Measurements from ENCODE around the gene FGFBP1. TPM values are rescaled to one million over a fixed set of nuclear protein-coding genes. Genes with fewer than 3 reads are reported as not detected.

The FGFBP1 gene
- 1.1 and 1.3 TPM in 2 replicates for polyA plus RNA-seq (2011; rRNA removed)
- polyA plus RNA-seq (2012; cell fraction: cytosol; rRNA removed): 1.3 TPM in 2 replicates
- 0.99 and 1.1 TPM in 2 replicates for polyA plus RNA-seq (2012; cell fraction: nucleus; rRNA removed)
- 3.0 to 4.1 TPM (median 4.0 TPM) in 3 replicates for polyA plus RNA-seq (2017; fragmentation: RNase III; extraction: RNeasy Plus Mini Kit Qiagen cat#74134 plus additional on column Dnase treatment)
- 0.29 and 0.49 TPM in 2 replicates for polyA minus RNA-seq (2011; rRNA and poly(A)+ RNA removed)

DNA sequence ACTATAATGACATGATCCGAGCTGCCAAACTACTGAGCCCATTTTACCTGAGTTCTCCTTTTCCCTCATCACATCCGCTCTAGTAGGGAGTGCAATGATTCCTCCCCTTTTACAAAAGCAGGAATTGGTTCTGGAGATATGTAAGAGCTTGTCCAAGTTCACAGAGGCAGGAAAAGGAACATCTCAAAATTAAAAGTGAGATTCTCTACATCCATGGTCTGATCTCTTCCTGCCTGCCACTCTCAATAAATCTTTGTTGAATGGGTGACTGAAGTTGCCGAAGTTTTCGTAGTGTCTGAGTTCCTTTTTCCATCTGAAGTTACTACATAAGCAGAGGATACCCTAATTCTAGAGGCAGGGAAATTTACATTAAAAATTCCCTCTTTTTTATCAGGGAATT is at the start of gene FGFBP1:
Gene FGFBP1 (minus strand): TSS at position 101 of the 400 bp plus-strand sequence. CDS start 2,108 bp downstream, outside the sequence.
- no peak for ATAC-seq
- Histone ChIP-seq H3K4me1 (peaks cover 7% of the 10 kb centered on the region), H3K27ac (peak within 1 kb of the TSS in 1 of 2 experiments; percentile 72; a peak in 3 of 6 replicates), H3K9me3 (no peaks in the 10 kb centered on the region), H3K4me3 (no peak within 1 kb of the TSS), H3K4me2 (peak within 1 kb of the TSS; percentile 56)
- no peak for FAIRE-seq
- TF ChIP-seq TFCP2L1 (CRISPR knock-in tag; IDR thresholded peaks at IDR 0.05) (no peak), HEYL (CRISPR knock-in tag; IDR thresholded peaks at IDR 0.05) (no peak), HOXB5 (CRISPR knock-in tag; IDR thresholded peaks at IDR 0.05) (no peak), HOXA7 (CRISPR knock-in tag; IDR thresholded peaks at IDR 0.05) (no peak), JUNB (IDR thresholded peaks at IDR 0.05) (no peak), GATA3 (IDR thresholded peaks at IDR 0.05; ENCODE audit: borderline replicate concordance) (no peak), HOXB13 (CRISPR knock-in tag; IDR thresholded peaks at IDR 0.05; ENCODE audit: low read depth) (no peak), ESRRA (IDR thresholded peaks at IDR 0.05; ENCODE audit: borderline replicate concordance, low read length) (no peak), JUN (IDR thresholded peaks at IDR 0.05) (no peak), FOSL2 (IDR thresholded peaks at IDR 0.05) (no peak), FOSL2 (CRISPR knock-in tag; IDR thresholded peaks at IDR 0.05) (no peak)
- TF ChIP-seq, protein P1, sequence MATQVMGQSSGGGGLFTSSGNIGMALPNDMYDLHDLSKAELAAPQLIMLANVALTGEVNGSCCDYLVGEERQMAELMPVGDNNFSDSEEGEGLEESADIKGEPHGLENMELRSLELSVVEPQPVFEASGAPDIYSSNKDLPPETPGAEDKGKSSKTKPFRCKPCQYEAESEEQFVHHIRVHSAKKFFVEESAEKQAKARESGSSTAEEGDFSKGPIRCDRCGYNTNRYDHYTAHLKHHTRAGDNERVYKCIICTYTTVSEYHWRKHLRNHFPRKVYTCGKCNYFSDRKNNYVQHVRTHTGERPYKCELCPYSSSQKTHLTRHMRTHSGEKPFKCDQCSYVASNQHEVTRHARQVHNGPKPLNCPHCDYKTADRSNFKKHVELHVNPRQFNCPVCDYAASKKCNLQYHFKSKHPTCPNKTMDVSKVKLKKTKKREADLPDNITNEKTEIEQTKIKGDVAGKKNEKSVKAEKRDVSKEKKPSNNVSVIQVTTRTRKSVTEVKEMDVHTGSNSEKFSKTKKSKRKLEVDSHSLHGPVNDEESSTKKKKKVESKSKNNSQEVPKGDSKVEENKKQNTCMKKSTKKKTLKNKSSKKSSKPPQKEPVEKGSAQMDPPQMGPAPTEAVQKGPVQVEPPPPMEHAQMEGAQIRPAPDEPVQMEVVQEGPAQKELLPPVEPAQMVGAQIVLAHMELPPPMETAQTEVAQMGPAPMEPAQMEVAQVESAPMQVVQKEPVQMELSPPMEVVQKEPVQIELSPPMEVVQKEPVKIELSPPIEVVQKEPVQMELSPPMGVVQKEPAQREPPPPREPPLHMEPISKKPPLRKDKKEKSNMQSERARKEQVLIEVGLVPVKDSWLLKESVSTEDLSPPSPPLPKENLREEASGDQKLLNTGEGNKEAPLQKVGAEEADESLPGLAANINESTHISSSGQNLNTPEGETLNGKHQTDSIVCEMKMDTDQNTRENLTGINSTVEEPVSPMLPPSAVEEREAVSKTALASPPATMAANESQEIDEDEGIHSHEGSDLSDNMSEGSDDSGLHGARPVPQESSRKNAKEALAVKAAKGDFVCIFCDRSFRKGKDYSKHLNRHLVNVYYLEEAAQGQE (IDR thresholded peaks at IDR 0.05): no peak
- TF ChIP-seq, protein P2, sequence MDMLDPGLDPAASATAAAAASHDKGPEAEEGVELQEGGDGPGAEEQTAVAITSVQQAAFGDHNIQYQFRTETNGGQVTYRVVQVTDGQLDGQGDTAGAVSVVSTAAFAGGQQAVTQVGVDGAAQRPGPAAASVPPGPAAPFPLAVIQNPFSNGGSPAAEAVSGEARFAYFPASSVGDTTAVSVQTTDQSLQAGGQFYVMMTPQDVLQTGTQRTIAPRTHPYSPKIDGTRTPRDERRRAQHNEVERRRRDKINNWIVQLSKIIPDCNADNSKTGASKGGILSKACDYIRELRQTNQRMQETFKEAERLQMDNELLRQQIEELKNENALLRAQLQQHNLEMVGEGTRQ (IDR thresholded peaks at IDR 0.05): no peak
- POLR2A ChIA-PET: interaction anchor here (0.6 kb wide), 1 partner anchor 11 kb away, joined by 9 read pairs; no protein-coding TSS in a partner anchor
- no peak for DNase-seq (ENCODE audit: low read depth in 1 of 2, low spot score in 1 of 2)
- CTCF ChIA-PET: interaction anchor here (1.2 to 5.2 kb wide), 4 partner anchors 15 to 132 kb away, joined by 3 to 31 read pairs (median 6); no protein-coding TSS in a partner anchor
- 85% methylated on average over 4 of the region's 4 CpGs for WGBS (ENCODE audit: missing lambda C conversion rate)

DNA sequence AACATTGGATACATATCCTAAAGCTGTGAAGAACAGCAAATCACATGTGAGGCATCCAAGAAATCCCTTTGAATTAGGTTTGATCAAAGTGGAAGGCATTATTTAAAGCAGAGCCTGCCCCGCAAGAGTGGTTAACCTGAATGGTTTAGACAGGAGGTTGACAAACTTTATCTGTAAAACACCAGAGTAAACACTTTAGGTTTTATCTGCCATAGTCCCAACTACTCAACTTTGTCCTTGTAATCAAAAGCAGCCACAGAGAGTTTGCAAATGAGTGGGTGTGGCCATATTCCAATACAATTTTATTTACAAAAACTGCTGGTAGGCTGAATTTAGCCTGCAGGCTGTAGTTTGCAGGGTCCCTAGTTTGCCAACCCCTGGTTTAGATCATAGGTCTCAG is 49.7 kb upstream of the FGFBP1 start:
- ATAC-seq (no peak), FAIRE-seq (no peak), DNase-seq (ENCODE audit: low read depth in 1 of 2, low spot score in 1 of 2) (no peak)
- Histone ChIP-seq H3K9me3 (no peaks in the 10 kb centered on the region), H3K4me3 (no peak overlapping the region), H3K4me2 (no peak overlapping the region), H3K4me1 (no peaks in the 10 kb centered on the region), H3K27ac (no peak overlapping the region)
- CTCF ChIA-PET: interaction anchor here (1.6 to 4.6 kb wide), 2 partner anchors 13 to 182 kb away, joined by 6 to 18 read pairs; no protein-coding TSS in a partner anchor
- 88% methylated on average over 1 of the region's 1 CpG for WGBS (ENCODE audit: missing lambda C conversion rate)
- no peak for TF ChIP-seq NPAS2 (CRISPR knock-in tag; IDR thresholded peaks at IDR 0.05; ENCODE audit: borderline replicate concordance)
- TF ChIP-seq, protein P3, sequence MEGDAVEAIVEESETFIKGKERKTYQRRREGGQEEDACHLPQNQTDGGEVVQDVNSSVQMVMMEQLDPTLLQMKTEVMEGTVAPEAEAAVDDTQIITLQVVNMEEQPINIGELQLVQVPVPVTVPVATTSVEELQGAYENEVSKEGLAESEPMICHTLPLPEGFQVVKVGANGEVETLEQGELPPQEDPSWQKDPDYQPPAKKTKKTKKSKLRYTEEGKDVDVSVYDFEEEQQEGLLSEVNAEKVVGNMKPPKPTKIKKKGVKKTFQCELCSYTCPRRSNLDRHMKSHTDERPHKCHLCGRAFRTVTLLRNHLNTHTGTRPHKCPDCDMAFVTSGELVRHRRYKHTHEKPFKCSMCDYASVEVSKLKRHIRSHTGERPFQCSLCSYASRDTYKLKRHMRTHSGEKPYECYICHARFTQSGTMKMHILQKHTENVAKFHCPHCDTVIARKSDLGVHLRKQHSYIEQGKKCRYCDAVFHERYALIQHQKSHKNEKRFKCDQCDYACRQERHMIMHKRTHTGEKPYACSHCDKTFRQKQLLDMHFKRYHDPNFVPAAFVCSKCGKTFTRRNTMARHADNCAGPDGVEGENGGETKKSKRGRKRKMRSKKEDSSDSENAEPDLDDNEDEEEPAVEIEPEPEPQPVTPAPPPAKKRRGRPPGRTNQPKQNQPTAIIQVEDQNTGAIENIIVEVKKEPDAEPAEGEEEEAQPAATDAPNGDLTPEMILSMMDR (IDR thresholded peaks at IDR 0.05): no peak
- no peak for TF ChIP-seq FOXS1 (CRISPR knock-in tag; IDR thresholded peaks at IDR 0.05)
- TF ChIP-seq, protein P4, sequence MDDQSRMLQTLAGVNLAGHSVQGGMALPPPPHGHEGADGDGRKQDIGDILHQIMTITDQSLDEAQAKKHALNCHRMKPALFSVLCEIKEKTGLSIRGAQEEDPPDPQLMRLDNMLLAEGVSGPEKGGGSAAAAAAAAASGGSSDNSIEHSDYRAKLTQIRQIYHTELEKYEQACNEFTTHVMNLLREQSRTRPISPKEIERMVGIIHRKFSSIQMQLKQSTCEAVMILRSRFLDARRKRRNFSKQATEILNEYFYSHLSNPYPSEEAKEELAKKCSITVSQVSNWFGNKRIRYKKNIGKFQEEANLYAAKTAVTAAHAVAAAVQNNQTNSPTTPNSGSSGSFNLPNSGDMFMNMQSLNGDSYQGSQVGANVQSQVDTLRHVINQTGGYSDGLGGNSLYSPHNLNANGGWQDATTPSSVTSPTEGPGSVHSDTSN (IDR thresholded peaks at IDR 0.05): no peak
- POLR2A ChIA-PET: no interaction called here
